Measurements from ENCODE around the gene COMP.

COMP gene

GRCh38 chr19:18760440-18761383 is 30.4 kb downstream of the COMP start:
- no peaks in the 10 kb centered on the region for H3K9me3 ChIP-seq (ENCODE audit: control insufficient read depth, insufficient read depth, low read length)
- H4K20me1 ChIP-seq (ENCODE audit: control insufficient read depth, insufficient read depth, low read depth, low read length) = no peaks in the 10 kb centered on the region
- no peaks in the 10 kb centered on the region for H3K27me3 ChIP-seq (ENCODE audit: control insufficient read depth, low read length)
- no peaks in the 10 kb centered on the region for H3K36me3 ChIP-seq (ENCODE audit: control insufficient read depth, low read length)
- no peaks in the 10 kb centered on the region for H3K4me1 ChIP-seq (ENCODE audit: control insufficient read depth, low read length)
- H3K4me2 ChIP-seq (ENCODE audit: low read length) = no peak overlapping the region
- H3K4me3 ChIP-seq (ENCODE audit: low read length) = no peak overlapping the region
- TF ChIP-seq CTCF (IDR thresholded peaks at IDR 0.05; ENCODE audit: low read depth, low read length, poor library complexity, severe bottlenecking) (no peak), EZH2phosphoT487 (IDR thresholded peaks at IDR 0.05; ENCODE audit: borderline replicate concordance, low read length) (no peak)
- no peak overlapping the region for H3K27ac ChIP-seq (ENCODE audit: low read depth, low read length)
- H3K9me2 ChIP-seq (replicated peaks; ENCODE audit: control insufficient read depth, low read length) = no peaks in the 10 kb centered on the region
- H3F3A ChIP-seq (ENCODE audit: control insufficient read depth, insufficient read depth) = no peaks in the 10 kb centered on the region
- H3K79me2 ChIP-seq (ENCODE audit: control insufficient read depth, low read length) = no peaks in the 10 kb centered on the region

GRCh38 chr19:18759995-18760426 is 31.1 kb downstream of the COMP start:
- H3K79me2 ChIP-seq (ENCODE audit: control insufficient read depth, low read length) = no peaks in the 10 kb centered on the region
- H3F3A ChIP-seq (ENCODE audit: control insufficient read depth, insufficient read depth) = no peaks in the 10 kb centered on the region
- no peaks in the 10 kb centered on the region for H3K9me3 ChIP-seq (ENCODE audit: control insufficient read depth, insufficient read depth, low read length)
- H3K27ac ChIP-seq (ENCODE audit: low read depth, low read length) = no peak overlapping the region
- no peaks in the 10 kb centered on the region for H4K20me1 ChIP-seq (ENCODE audit: control insufficient read depth, insufficient read depth, low read depth, low read length)
- H3K4me2 ChIP-seq (ENCODE audit: low read length) = no peak overlapping the region
- TF ChIP-seq CTCF (IDR thresholded peaks at IDR 0.05; ENCODE audit: low read depth, low read length, poor library complexity, severe bottlenecking) (no peak), EZH2phosphoT487 (IDR thresholded peaks at IDR 0.05; ENCODE audit: borderline replicate concordance, low read length) (no peak)
- H3K4me3 ChIP-seq (ENCODE audit: low read length) = no peak overlapping the region
- H3K4me1 ChIP-seq (ENCODE audit: control insufficient read depth, low read length) = no peaks in the 10 kb centered on the region
- no peaks in the 10 kb centered on the region for H3K36me3 ChIP-seq (ENCODE audit: control insufficient read depth, low read length)
- no peaks in the 10 kb centered on the region for H3K9me2 ChIP-seq (replicated peaks; ENCODE audit: control insufficient read depth, low read length)
- H3K27me3 ChIP-seq (ENCODE audit: control insufficient read depth, low read length) = no peaks in the 10 kb centered on the region

GRCh38 chr19:18759304-18759994 is 31.7 kb downstream of the COMP start:
- Histone ChIP-seq H3K36me3 (ENCODE audit: control insufficient read depth, low read length) (no peaks in the 10 kb centered on the region), H4K20me1 (ENCODE audit: control insufficient read depth, insufficient read depth, low read depth, low read length) (no peaks in the 10 kb centered on the region), H3K4me1 (ENCODE audit: control insufficient read depth, low read length) (no peaks in the 10 kb centered on the region), H3F3A (ENCODE audit: control insufficient read depth, insufficient read depth) (no peaks in the 10 kb centered on the region), H3K27ac (ENCODE audit: low read depth, low read length) (no peak overlapping the region), H3K27me3 (ENCODE audit: control insufficient read depth, low read length) (no peaks in the 10 kb centered on the region), H3K4me2 (ENCODE audit: low read length) (no peak overlapping the region), H3K4me3 (ENCODE audit: low read length) (no peak overlapping the region), H3K9me3 (ENCODE audit: control insufficient read depth, insufficient read depth, low read length) (no peaks in the 10 kb centered on the region), H3K79me2 (ENCODE audit: control insufficient read depth, low read length) (no peaks in the 10 kb centered on the region), H3K9me2 (replicated peaks; ENCODE audit: control insufficient read depth, low read length) (no peaks in the 10 kb centered on the region)
- no peak for TF ChIP-seq EZH2phosphoT487 (IDR thresholded peaks at IDR 0.05; ENCODE audit: borderline replicate concordance, low read length)

GRCh38 chr19:18756896-18757295 is 34.2 kb downstream of the COMP start:
- H3K27me3 ChIP-seq (ENCODE audit: control insufficient read depth, low read length) = no peaks in the 10 kb centered on the region
- H3K27ac ChIP-seq (ENCODE audit: low read depth, low read length) = no peak overlapping the region
- no peaks in the 10 kb centered on the region for H3F3A ChIP-seq (ENCODE audit: control insufficient read depth, insufficient read depth)
- H3K4me3 ChIP-seq (ENCODE audit: low read length) = no peak overlapping the region
- H3K9me3 ChIP-seq (ENCODE audit: control insufficient read depth, insufficient read depth, low read length) = no peaks in the 10 kb centered on the region
- H3K36me3 ChIP-seq (ENCODE audit: control insufficient read depth, low read length) = no peaks in the 10 kb centered on the region
- no peak for TF ChIP-seq EZH2phosphoT487 (IDR thresholded peaks at IDR 0.05; ENCODE audit: borderline replicate concordance, low read length)
- no peak for TF ChIP-seq CTCF (IDR thresholded peaks at IDR 0.05; ENCODE audit: low read depth, low read length, poor library complexity, severe bottlenecking)
- H4K20me1 ChIP-seq (ENCODE audit: control insufficient read depth, insufficient read depth, low read depth, low read length) = no peaks in the 10 kb centered on the region
- H3K4me2 ChIP-seq (ENCODE audit: low read length) = no peak overlapping the region
- H3K4me1 ChIP-seq (ENCODE audit: control insufficient read depth, low read length) = no peaks in the 10 kb centered on the region
- no peaks in the 10 kb centered on the region for H3K9me2 ChIP-seq (replicated peaks; ENCODE audit: control insufficient read depth, low read length)
- H3K79me2 ChIP-seq (ENCODE audit: control insufficient read depth, low read length) = no peaks in the 10 kb centered on the region
